ENCODE results near the gene CLCF1. TPM values are rescaled to one million over a fixed set of nuclear protein-coding genes. Genes with fewer than 3 reads are reported as not detected.

The CLCF1 gene
- total and polyA plus RNA-seq, 2 of the 13 experiments (the other 11 are each of a cell fraction or from before 2014, with no cell fraction given): 0.49 to 0.78 TPM

GRCh38 chr11:67364783-67365722 lies 8.3 kb downstream of the CLCF1 start (continued):
- TF ChIP-seq SCMH1 (CRISPR knock-in tag; IDR thresholded peaks at IDR 0.05; ENCODE audit: borderline replicate concordance): no peak
- TF ChIP-seq MEIS2 (CRISPR knock-in tag; IDR thresholded peaks at IDR 0.05): no peak
- TF ChIP-seq ATF4 (CRISPR knock-in tag; IDR thresholded peaks at IDR 0.05): no peak
- TF ChIP-seq ZNF546 (CRISPR knock-in tag; conservative IDR thresholded peaks at IDR 0.05): no peak
- TF ChIP-seq SRY (CRISPR knock-in tag; IDR thresholded peaks at IDR 0.05): no peak
- TF ChIP-seq, protein P1, sequence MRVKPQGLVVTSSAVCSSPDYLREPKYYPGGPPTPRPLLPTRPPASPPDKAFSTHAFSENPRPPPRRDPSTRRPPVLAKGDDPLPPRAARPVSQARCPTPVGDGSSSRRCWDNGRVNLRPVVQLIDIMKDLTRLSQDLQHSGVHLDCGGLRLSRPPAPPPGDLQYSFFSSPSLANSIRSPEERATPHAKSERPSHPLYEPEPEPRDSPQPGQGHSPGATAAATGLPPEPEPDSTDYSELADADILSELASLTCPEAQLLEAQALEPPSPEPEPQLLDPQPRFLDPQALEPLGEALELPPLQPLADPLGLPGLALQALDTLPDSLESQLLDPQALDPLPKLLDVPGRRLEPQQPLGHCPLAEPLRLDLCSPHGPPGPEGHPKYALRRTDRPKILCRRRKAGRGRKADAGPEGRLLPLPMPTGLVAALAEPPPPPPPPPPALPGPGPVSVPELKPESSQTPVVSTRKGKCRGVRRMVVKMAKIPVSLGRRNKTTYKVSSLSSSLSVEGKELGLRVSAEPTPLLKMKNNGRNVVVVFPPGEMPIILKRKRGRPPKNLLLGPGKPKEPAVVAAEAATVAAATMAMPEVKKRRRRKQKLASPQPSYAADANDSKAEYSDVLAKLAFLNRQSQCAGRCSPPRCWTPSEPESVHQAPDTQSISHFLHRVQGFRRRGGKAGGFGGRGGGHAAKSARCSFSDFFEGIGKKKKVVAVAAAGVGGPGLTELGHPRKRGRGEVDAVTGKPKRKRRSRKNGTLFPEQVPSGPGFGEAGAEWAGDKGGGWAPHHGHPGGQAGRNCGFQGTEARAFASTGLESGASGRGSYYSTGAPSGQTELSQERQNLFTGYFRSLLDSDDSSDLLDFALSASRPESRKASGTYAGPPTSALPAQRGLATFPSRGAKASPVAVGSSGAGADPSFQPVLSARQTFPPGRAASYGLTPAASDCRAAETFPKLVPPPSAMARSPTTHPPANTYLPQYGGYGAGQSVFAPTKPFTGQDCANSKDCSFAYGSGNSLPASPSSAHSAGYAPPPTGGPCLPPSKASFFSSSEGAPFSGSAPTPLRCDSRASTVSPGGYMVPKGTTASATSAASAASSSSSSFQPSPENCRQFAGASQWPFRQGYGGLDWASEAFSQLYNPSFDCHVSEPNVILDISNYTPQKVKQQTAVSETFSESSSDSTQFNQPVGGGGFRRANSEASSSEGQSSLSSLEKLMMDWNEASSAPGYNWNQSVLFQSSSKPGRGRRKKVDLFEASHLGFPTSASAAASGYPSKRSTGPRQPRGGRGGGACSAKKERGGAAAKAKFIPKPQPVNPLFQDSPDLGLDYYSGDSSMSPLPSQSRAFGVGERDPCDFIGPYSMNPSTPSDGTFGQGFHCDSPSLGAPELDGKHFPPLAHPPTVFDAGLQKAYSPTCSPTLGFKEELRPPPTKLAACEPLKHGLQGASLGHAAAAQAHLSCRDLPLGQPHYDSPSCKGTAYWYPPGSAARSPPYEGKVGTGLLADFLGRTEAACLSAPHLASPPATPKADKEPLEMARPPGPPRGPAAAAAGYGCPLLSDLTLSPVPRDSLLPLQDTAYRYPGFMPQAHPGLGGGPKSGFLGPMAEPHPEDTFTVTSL (CRISPR knock-in tag; IDR thresholded peaks at IDR 0.05; ENCODE audit: borderline replicate concordance): no peak
- TF ChIP-seq, protein P2, sequence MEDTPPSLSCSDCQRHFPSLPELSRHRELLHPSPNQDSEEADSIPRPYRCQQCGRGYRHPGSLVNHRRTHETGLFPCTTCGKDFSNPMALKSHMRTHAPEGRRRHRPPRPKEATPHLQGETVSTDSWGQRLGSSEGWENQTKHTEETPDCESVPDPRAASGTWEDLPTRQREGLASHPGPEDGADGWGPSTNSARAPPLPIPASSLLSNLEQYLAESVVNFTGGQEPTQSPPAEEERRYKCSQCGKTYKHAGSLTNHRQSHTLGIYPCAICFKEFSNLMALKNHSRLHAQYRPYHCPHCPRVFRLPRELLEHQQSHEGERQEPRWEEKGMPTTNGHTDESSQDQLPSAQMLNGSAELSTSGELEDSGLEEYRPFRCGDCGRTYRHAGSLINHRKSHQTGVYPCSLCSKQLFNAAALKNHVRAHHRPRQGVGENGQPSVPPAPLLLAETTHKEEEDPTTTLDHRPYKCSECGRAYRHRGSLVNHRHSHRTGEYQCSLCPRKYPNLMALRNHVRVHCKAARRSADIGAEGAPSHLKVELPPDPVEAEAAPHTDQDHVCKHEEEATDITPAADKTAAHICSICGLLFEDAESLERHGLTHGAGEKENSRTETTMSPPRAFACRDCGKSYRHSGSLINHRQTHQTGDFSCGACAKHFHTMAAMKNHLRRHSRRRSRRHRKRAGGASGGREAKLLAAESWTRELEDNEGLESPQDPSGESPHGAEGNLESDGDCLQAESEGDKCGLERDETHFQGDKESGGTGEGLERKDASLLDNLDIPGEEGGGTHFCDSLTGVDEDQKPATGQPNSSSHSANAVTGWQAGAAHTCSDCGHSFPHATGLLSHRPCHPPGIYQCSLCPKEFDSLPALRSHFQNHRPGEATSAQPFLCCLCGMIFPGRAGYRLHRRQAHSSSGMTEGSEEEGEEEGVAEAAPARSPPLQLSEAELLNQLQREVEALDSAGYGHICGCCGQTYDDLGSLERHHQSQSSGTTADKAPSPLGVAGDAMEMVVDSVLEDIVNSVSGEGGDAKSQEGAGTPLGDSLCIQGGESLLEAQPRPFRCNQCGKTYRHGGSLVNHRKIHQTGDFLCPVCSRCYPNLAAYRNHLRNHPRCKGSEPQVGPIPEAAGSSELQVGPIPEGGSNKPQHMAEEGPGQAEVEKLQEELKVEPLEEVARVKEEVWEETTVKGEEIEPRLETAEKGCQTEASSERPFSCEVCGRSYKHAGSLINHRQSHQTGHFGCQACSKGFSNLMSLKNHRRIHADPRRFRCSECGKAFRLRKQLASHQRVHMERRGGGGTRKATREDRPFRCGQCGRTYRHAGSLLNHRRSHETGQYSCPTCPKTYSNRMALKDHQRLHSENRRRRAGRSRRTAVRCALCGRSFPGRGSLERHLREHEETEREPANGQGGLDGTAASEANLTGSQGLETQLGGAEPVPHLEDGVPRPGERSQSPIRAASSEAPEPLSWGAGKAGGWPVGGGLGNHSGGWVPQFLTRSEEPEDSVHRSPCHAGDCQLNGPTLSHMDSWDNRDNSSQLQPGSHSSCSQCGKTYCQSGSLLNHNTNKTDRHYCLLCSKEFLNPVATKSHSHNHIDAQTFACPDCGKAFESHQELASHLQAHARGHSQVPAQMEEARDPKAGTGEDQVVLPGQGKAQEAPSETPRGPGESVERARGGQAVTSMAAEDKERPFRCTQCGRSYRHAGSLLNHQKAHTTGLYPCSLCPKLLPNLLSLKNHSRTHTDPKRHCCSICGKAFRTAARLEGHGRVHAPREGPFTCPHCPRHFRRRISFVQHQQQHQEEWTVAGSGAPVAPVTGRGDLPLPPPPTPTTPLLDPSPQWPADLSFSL (CRISPR knock-in tag; IDR thresholded peaks at IDR 0.05): no peak

Data from HepG2 (cell line).